CD4-positive, alpha-beta T cell (primary cell): ENCODE data around the gene TPGS1. TPM values are rescaled to one million over a fixed set of nuclear protein-coding genes. Genes with fewer than 3 reads are reported as not detected.

Experiments used
- ATAC-seq: fragments of 200-7000 bp; cut with Tn5 transposase; one replicate; pipeline ENCODE4 v1.10.0; 2022; ENCODE audit warnings: mild to moderate bottlenecking; ENCODE audit not compliant: poor library complexity
- CTCF ChIA-PET: fragments of 350-600 bp; sonication (Branson Sonifier 250); formaldehyde crosslinking; loops from one replicate; lab custom pipeline; 2021; ENCODE audit warnings: antibody characterized with exemption, inconsistent platforms; lab: Charles Lee
- POLR2A ChIA-PET: fragments of 350-600 bp; sonication (Branson Sonifier 250); formaldehyde crosslinking; loops from one replicate; lab custom pipeline; 2021; ENCODE audit warnings: antibody characterized with exemption, inconsistent platforms; lab: Charles Lee
- DNase-seq, 14 experiments: peaks; one replicate each; pipeline ENCODE4 v3.0.0-alpha.2; 2013 to 2020; ENCODE audit warnings: mixed read lengths in 2 of 14
- H3K27ac ChIP-seq, 2 donors: one replicate each; pipeline versions ENCODE4 v1.5.1 to v1.7.0; 2013; ENCODE audit warnings: low read length in 2 of 2, low read depth in 1 of 2, mild to moderate bottlenecking in 1 of 2
- H3K27me3 ChIP-seq, 2 experiments: 1 replicate in 1 of 2; 2 replicates in 1 of 2; pipeline versions ENCODE4 v1.6.1 to v1.7.0; 2013; ENCODE audit warnings: low read length in 2 of 2, control low read depth in 1 of 2, mild to moderate bottlenecking in 1 of 2, moderate library complexity in 1 of 2; ENCODE audit not compliant: insufficient read depth in 2 of 2, control insufficient read depth in 1 of 2
- H3K36me3 ChIP-seq: one replicate; pipeline ENCODE4 v1.6.1; 2013; ENCODE audit warnings: low read length, control low read depth; ENCODE audit not compliant: insufficient read depth
- H3K4me1 ChIP-seq: one replicate; pipeline ENCODE4 v1.6.1; 2013; ENCODE audit warnings: low read length, control low read depth; ENCODE audit not compliant: insufficient read depth
- H3K4me3 ChIP-seq: one replicate; pipeline ENCODE4 v1.5.1; 2013; ENCODE audit warnings: mild to moderate bottlenecking, low read length, moderate library complexity
- H3K9me3 ChIP-seq, 2 experiments: 1 replicate in 1 of 2; 2 replicates in 1 of 2; pipeline versions ENCODE4 v1.6.1 to v1.7.0; 2013; ENCODE audit warnings: low read length in 2 of 2, mild to moderate bottlenecking in 2 of 2, control low read depth in 1 of 2, moderate library complexity in 1 of 2; ENCODE audit not compliant: control insufficient read depth in 1 of 2, insufficient read depth in 1 of 2
- H3K27ac Mint-ChIP-seq: one replicate; pipeline ENCODE4 v1.8.0; 2020; ENCODE audit warnings: mixed read lengths
- H3K27me3 Mint-ChIP-seq: one replicate; pipeline ENCODE4 v1.8.0; 2021; ENCODE audit warnings: mixed read lengths
- H3K36me3 Mint-ChIP-seq: one replicate; pipeline ENCODE4 v1.8.0; 2021; ENCODE audit warnings: low read depth, mixed read lengths
- H3K4me1 Mint-ChIP-seq: one replicate; pipeline ENCODE4 v1.8.0; 2021; ENCODE audit warnings: low read depth, mixed read lengths
- H3K4me3 Mint-ChIP-seq: one replicate; pipeline ENCODE4 v1.8.0; 2020; ENCODE audit warnings: mild to moderate bottlenecking, mixed read lengths
- H3K9me3 Mint-ChIP-seq: one replicate; pipeline ENCODE4 v1.8.0; 2020; ENCODE audit warnings: mixed read lengths
- intact Hi-C, 2 experiments: fragments of 100-400 bp; cut with DNase I in 1 of 2; cut with micrococcal nuclease in 1 of 2; formaldehyde crosslinking; loops; one replicate each; pipeline versions ENCODE4 v1.15.1 to v1.9.0; 2023 to 2025; cut with DNase I, micrococcal nuclease
- total RNA-seq, 174 experiments: library from RNA in 2 of 174; stranded (reverse) in 2 of 174; gene quantifications; one replicate each; pipeline ENCODE4 v1.2.3 and lab custom pipeline; 2021 to 2026
- TF ChIP-seq, protein P1 (sequence below): fragments of 200-600 bp; IDR thresholded peaks from one replicate; pipeline ENCODE4 v1.8.0; 2022; ENCODE audit warnings: antibody characterized with exemption, mild to moderate bottlenecking

TPGS1 gene
- total RNA-seq, 2 experiments from 2014 or later = 17.2 to 18.2 TPM

DNA sequence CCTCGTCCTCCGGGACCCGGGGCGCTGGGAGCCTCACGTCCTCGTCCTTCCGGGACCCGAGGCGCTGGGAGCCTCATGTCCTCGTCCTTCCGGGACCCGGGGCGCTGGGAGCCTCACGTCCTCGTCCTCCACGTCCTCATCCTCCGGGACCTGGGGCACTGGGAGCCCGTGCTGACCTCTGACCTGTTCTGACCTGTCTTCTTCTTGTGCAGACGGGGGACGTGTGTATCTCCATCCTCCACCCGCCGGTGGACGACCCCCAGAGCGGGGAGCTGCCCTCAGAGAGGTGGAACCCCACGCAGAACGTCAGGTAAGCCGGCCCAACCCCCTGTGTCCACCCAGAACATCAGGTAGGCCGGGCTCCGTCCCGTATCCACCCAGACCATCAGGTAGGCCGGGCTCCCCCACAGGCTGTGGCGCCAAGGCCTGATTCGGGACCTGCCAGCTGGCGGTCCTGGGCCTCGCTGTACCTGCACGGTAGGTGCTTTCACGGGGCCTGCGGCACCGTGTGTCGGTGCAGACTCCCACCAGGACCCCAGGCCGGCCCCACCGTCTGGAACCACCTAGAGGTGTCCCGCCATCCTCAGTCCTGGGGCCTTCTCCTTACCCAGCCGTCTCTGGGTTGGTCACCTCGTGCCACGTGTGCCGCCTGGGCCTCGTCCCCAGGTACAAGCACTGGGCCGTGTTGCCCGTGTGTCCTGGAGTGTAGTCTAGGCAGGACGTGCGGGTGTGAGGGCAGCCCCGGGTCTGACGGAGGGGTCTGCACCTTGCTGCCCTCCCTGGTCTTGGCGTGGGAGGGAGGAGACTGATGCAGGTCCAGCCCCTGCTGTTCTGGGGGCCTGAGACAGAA, 29.0 kb downstream of the TPGS1 start:
- peaks cover 35% of the 10 kb centered on the region for H3K4me1 ChIP-seq
- no peak overlapping the region for H3K4me3 ChIP-seq
- ChIA-PET POLR2A (no interaction called here), CTCF (no interaction called here)
- ATAC-seq = no peak
- H3K27me3 Mint-ChIP-seq = no peaks in the 10 kb centered on the region
- no peak for DNase-seq
- H3K4me3 Mint-ChIP-seq = no peak overlapping the region
- H3K9me3 ChIP-seq = no peaks in the 10 kb centered on the region
- H3K9me3 Mint-ChIP-seq = no peaks in the 10 kb centered on the region
- H3K27me3 ChIP-seq = no peaks in the 10 kb centered on the region
- intact Hi-C loops = no loop called here
- H3K27ac Mint-ChIP-seq = no peak overlapping the region
- H3K36me3 Mint-ChIP-seq = peaks cover 24% of the 10 kb centered on the region
- TF ChIP-seq, protein P1, sequence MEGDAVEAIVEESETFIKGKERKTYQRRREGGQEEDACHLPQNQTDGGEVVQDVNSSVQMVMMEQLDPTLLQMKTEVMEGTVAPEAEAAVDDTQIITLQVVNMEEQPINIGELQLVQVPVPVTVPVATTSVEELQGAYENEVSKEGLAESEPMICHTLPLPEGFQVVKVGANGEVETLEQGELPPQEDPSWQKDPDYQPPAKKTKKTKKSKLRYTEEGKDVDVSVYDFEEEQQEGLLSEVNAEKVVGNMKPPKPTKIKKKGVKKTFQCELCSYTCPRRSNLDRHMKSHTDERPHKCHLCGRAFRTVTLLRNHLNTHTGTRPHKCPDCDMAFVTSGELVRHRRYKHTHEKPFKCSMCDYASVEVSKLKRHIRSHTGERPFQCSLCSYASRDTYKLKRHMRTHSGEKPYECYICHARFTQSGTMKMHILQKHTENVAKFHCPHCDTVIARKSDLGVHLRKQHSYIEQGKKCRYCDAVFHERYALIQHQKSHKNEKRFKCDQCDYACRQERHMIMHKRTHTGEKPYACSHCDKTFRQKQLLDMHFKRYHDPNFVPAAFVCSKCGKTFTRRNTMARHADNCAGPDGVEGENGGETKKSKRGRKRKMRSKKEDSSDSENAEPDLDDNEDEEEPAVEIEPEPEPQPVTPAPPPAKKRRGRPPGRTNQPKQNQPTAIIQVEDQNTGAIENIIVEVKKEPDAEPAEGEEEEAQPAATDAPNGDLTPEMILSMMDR = no peak
- peaks cover 9% of the 10 kb centered on the region for H3K4me1 Mint-ChIP-seq
- H3K36me3 ChIP-seq = peaks cover 41% of the 10 kb centered on the region
- no peak overlapping the region for H3K27ac ChIP-seq

DNA sequence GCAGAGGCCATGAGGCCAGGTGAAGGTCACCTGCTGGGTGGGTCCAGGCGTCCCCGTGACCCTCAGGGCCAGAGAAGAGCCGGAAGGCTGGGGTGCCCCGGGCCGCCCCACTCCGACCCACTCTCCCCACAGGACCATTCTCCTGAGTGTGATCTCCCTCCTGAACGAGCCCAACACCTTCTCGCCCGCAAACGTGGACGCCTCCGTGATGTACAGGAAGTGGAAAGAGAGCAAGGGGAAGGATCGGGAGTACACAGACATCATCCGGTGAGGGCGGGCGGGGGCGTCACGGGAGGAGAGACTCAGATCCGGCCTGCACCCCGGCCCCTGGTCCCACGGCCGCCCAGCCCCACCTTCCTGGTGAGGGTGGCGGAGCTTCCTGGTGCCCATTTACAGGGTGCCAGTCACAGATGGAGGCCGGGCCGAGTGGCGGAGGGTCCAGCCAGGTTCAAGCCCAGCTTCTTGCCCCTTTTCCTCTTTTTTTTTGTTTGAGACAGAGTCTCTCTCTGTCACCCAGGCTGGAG, 29.6 kb downstream of the TPGS1 start:
- Histone ChIP-seq H3K36me3 (peaks cover 47% of the 10 kb centered on the region), H3K4me1 (peaks cover 35% of the 10 kb centered on the region), H3K4me3 (no peak overlapping the region), H3K27ac (no peak overlapping the region), H3K27me3 (no peaks in the 10 kb centered on the region), H3K9me3 (no peaks in the 10 kb centered on the region)
- Mint-ChIP-seq H3K27ac (no peak overlapping the region), H3K27me3 (no peaks in the 10 kb centered on the region), H3K4me3 (no peak overlapping the region), H3K4me1 (peaks cover 9% of the 10 kb centered on the region), H3K9me3 (no peaks in the 10 kb centered on the region), H3K36me3 (peaks cover 24% of the 10 kb centered on the region)
- POLR2A ChIA-PET = no interaction called here
- DNase-seq (no peak), ATAC-seq (no peak)
- TF ChIP-seq, protein P1 = no peak
- CTCF ChIA-PET = no interaction called here
- intact Hi-C loops = no loop called here

DNA sequence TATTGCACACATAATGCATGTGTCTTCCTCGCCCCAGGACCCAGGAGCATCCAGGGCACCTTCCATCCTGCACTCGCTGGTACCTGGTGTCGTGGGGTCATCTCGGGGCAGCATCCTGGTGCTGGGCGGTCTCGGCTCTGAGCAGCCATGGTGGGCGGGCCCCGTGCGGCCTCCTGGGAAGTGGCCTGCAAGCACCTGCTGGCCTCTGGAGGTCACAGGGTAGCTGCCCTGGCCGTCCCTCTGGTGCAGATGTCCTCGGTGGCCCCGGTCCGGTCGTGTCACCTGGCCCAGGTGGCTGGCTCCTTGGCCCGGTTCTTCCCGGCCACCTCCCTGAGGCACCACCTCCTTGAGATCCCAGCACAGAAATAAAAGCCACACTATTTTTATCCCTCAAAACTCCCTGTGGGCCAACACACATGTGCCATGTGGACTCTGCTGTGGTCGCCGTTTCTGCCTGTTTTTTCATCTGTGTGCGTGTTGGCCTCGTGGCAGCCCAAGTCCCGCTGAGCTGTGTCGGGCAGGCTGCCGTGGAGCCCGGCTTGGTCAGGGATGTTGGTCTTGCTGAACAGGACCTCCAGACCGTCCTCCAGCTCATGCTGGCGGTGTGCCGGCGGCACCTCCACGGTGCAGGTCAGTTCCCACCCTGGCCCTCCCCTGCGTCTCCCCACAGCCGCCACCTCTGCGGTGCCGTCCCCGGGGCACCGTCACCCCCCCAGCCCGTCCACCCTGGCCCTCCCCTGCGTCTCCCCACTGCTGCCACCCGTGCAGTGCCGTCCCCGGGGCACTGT, 31.5 kb downstream of the TPGS1 start:
- intact Hi-C loops = no loop called here
- no peak overlapping the region for H3K27ac ChIP-seq
- H3K9me3 Mint-ChIP-seq = no peaks in the 10 kb centered on the region
- CTCF ChIA-PET = no interaction called here
- peaks cover 19% of the 10 kb centered on the region for H3K36me3 Mint-ChIP-seq
- TF ChIP-seq, protein P1 = no peak
- H3K4me1 ChIP-seq = peaks cover 25% of the 10 kb centered on the region
- POLR2A ChIA-PET = no interaction called here
- peaks cover 55% of the 10 kb centered on the region for H3K36me3 ChIP-seq
- DNase-seq (no peak), ATAC-seq (no peak)
- no peak overlapping the region for H3K4me3 ChIP-seq
- no peaks in the 10 kb centered on the region for H3K27me3 Mint-ChIP-seq
- H3K9me3 ChIP-seq = no peaks in the 10 kb centered on the region
- H3K27me3 ChIP-seq = no peaks in the 10 kb centered on the region
- H3K4me1 Mint-ChIP-seq = peaks cover 8% of the 10 kb centered on the region
- H3K4me3 Mint-ChIP-seq = no peak overlapping the region
- no peak overlapping the region for H3K27ac Mint-ChIP-seq
